GM12878 (cell line): ENCODE results near the gene CNGA1.

Source experiments
- ATF7 ChIP-seq: fragments of 450-650 bp; IDR thresholded peaks from 2 replicates; pipeline ENCODE4 v1.6.1; 2016; ENCODE audit warnings: low read depth, mild to moderate bottlenecking
- CHD1 ChIP-seq: IDR thresholded peaks from 2 replicates; pipeline ENCODE4 v1.6.1; 2012; ENCODE audit warnings: low read depth, low read length, improper control_type of control experiment
- EGR1 ChIP-seq, 2 experiments: IDR thresholded peaks; 1 replicate in 1 of 2; 2 replicates in 1 of 2; pipeline ENCODE4 v1.6.1; 2011 to 2012; ENCODE audit warnings: low read depth in 2 of 2, low read length in 2 of 2, borderline replicate concordance in 1 of 2, mild to moderate bottlenecking in 1 of 2, moderate library complexity in 1 of 2
- FOXM1 ChIP-seq: IDR thresholded peaks from 2 replicates; pipeline ENCODE4 v1.6.1; 2012; ENCODE audit warnings: low read depth, mild to moderate bottlenecking, inconsistent platforms, low read length, moderate library complexity
- LARP7 ChIP-seq: fragments of 450-650 bp; IDR thresholded peaks from 2 replicates; pipeline ENCODE4 v1.6.1; 2017; ENCODE audit warnings: mild to moderate bottlenecking
- PBX3 ChIP-seq: IDR thresholded peaks from 2 replicates; pipeline ENCODE4 v1.6.1; 2011; ENCODE audit warnings: mild to moderate bottlenecking, low read depth, low read length, moderate library complexity; ENCODE audit not compliant: insufficient replicate concordance
- RAD21 ChIP-seq: IDR thresholded peaks from 2 replicates; pipeline ENCODE4 v1.6.1; 2011; ENCODE audit warnings: mild to moderate bottlenecking, low read depth, low read length, moderate library complexity; ENCODE audit not compliant: insufficient read depth
- SIN3A ChIP-seq: IDR thresholded peaks from 2 replicates; pipeline ENCODE4 v1.6.1; 2012; ENCODE audit warnings: low read depth, low read length, improper control_type of control experiment
- ZNF217 ChIP-seq: fragments of 450-650 bp; IDR thresholded peaks from 2 replicates; pipeline ENCODE4 v1.6.1; 2017; ENCODE audit warnings: antibody characterized with exemption, mild to moderate bottlenecking

GRCh38 chr4:48033412-48033811, 16.9 kb upstream of the CNGA1 start:
- TF ChIP-seq LARP7 (no peak), PBX3 (no peak), RAD21 (no peak), ZNF217 (no peak), FOXM1 (no peak), SIN3A (no peak), CHD1 (no peak), ATF7 (no peak), EGR1 (IDR thresholded peaks at IDR 0.05; ENCODE audit: borderline replicate concordance in 1 of 2, low read depth in 2 of 2, low read length in 2 of 2) (no peak)
